NB4 (cell line): ENCODE results near the gene FBN3.

Experiments
- TF ChIP-seq, protein P1 (sequence below): IDR thresholded peaks from one replicate; pipeline ENCODE4 v1.5.1; 2012; ENCODE audit warnings: low read depth, low read length
- TF ChIP-seq, protein P2 (sequence below): IDR thresholded peaks from 2 replicates; pipeline ENCODE4 v1.6.1; 2011; ENCODE audit warnings: low read depth, low read length

GRCh38 chr19:8101311-8101710 lies 48.1 kb downstream of the FBN3 start:
- TF ChIP-seq, protein P1, sequence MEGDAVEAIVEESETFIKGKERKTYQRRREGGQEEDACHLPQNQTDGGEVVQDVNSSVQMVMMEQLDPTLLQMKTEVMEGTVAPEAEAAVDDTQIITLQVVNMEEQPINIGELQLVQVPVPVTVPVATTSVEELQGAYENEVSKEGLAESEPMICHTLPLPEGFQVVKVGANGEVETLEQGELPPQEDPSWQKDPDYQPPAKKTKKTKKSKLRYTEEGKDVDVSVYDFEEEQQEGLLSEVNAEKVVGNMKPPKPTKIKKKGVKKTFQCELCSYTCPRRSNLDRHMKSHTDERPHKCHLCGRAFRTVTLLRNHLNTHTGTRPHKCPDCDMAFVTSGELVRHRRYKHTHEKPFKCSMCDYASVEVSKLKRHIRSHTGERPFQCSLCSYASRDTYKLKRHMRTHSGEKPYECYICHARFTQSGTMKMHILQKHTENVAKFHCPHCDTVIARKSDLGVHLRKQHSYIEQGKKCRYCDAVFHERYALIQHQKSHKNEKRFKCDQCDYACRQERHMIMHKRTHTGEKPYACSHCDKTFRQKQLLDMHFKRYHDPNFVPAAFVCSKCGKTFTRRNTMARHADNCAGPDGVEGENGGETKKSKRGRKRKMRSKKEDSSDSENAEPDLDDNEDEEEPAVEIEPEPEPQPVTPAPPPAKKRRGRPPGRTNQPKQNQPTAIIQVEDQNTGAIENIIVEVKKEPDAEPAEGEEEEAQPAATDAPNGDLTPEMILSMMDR, result no peak
- TF ChIP-seq, protein P2, sequence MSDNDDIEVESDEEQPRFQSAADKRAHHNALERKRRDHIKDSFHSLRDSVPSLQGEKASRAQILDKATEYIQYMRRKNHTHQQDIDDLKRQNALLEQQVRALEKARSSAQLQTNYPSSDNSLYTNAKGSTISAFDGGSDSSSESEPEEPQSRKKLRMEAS, result no peak
